K562 (cell line): Measurements from ENCODE around the gene BCL10. TPM values are rescaled to one million over a fixed set of nuclear protein-coding genes. Genes with fewer than 3 reads are reported as not detected.

Experiments
- ARID1B ChIP-seq: fragments of 450-650 bp; IDR thresholded peaks from 2 replicates; pipeline ENCODE4 v1.6.1; 2016; ENCODE audit warnings: antibody characterized with exemption, mild to moderate bottlenecking, inconsistent platforms
- BMI1 ChIP-seq: fragments of 150-350 bp; IDR thresholded peaks from 2 replicates; pipeline ENCODE4 v1.6.1; 2014; ENCODE audit warnings: low read length
- CEBPB ChIP-seq: fragments of 450-650 bp; IDR thresholded peaks from 2 replicates; pipeline ENCODE4 v1.6.1; 2016; ENCODE audit warnings: missing genetic modification characterization, missing compliant biosample characterization
- CREBBP ChIP-seq: IDR thresholded peaks from one replicate; pipeline ENCODE4 v1.6.1; 2012; ENCODE audit warnings: low read depth, mild to moderate bottlenecking, control low read depth, inconsistent platforms, low read length
- FOXA3 ChIP-seq, 2 experiments: fragments of 450-650 bp in 1 of 2; sonication (generic) in 1 of 2; formaldehyde crosslinking; IDR thresholded peaks in 1 of 2; conservative IDR thresholded peaks in 1 of 2; 2 replicates each; pipeline versions ENCODE4 v1.4.0 to v1.8.0; 2020 to 2022; ENCODE audit warnings: mild to moderate bottlenecking in 2 of 2, missing genetic modification reagents in 1 of 2
- FOXO4 ChIP-seq: fragments of 450-650 bp; formaldehyde crosslinking; IDR thresholded peaks from 2 replicates; pipeline ENCODE4 v1.4.0; 2020; ENCODE audit warnings: mild to moderate bottlenecking, moderate library complexity
- HDGF ChIP-seq: fragments of 450-650 bp; IDR thresholded peaks from 2 replicates; pipeline ENCODE4 v1.6.1; 2016
- NR2C1 ChIP-seq, 2 experiments: fragments of 450-650 bp; IDR thresholded peaks; 2 replicates each; pipeline ENCODE4 v1.6.1; 2017; ENCODE audit warnings: mild to moderate bottlenecking in 2 of 2, antibody characterized with exemption in 1 of 2, inconsistent platforms in 1 of 2, missing compliant biosample characterization in 1 of 2, missing genetic modification characterization in 1 of 2
- PATZ1 ChIP-seq: fragments of 250-450 bp; sonication (Bioruptor Pico); IDR thresholded peaks from 2 replicates; pipeline ENCODE4 v1.5.0; 2020; ENCODE audit warnings: mild to moderate bottlenecking, borderline replicate concordance
- POLR2H ChIP-seq: IDR thresholded peaks from 2 replicates; pipeline ENCODE4 v1.6.1; 2016; ENCODE audit warnings: missing genetic modification characterization, low read depth, mild to moderate bottlenecking, control low read depth, missing compliant biosample characterization, moderate library complexity
- RB1 ChIP-seq: fragments of 450-650 bp; IDR thresholded peaks from 2 replicates; pipeline ENCODE4 v1.6.1; 2017; ENCODE audit warnings: low read depth, mild to moderate bottlenecking
- ZBTB26 ChIP-seq: fragments of 450-650 bp; formaldehyde crosslinking; IDR thresholded peaks from 2 replicates; pipeline ENCODE4 v1.4.0; 2022; ENCODE audit warnings: missing genetic modification characterization
- ZNF407 ChIP-seq: fragments of 450-650 bp; IDR thresholded peaks from 2 replicates; pipeline ENCODE4 v1.6.1; 2016; ENCODE audit warnings: low read depth
- ZNF431 ChIP-seq: sonication (generic); formaldehyde crosslinking; IDR thresholded peaks from 2 replicates; pipeline ENCODE4 v1.8.0; 2022; ENCODE audit warnings: mild to moderate bottlenecking, missing genetic modification reagents
- polyA plus RNA-seq, 8 experiments: library from polyadenylated mRNA; depleted of rRNA in 4 of 8; stranded (reverse) in 5 of 8; unstranded in 3 of 8; fragments of >200 nt; fragmentation: Nextera tagmentation in 2 of 8; fragmentation: Illumina TruSeq in 1 of 8; extraction: Ambion mirVana in 2 of 8; extraction: Trizol in 1 of 8; gene quantifications; 2 replicates each; pipeline versions ENCODE4 v1.2.1 to v1.2.3, GENCODE V29; 2011 to 2014; ENCODE audit warnings: inconsistent platforms in 1 of 8, missing spikeins in 1 of 8
- total RNA-seq, 7 experiments: library from RNA; depleted of rRNA in 6 of 7; stranded (reverse); fragments of >200 nt in 6 of 7; fragmentation: Illumina TruSeq in 2 of 7; extraction: Trizol in 2 of 7; gene quantifications; 2 replicates each; pipeline versions ENCODE4 v1.2.1 to v1.2.3, GENCODE V29; 2011 to 2021; ENCODE audit warnings: low replicate concordance in 1 of 7

The BCL10 gene
- total and polyA plus RNA-seq, 9 of the 15 experiments (the other 6 are each of a cell fraction or from before 2014, with no cell fraction given): 8.0 to 19.4 (median 12.3) TPM

- TF ChIP-seq PATZ1 (CRISPR knock-in tag) (no peak), ZNF431 (no peak), ZBTB26 (CRISPR knock-in tag) (no peak), CEBPB (no peak), ZNF407 (no peak), BMI1 (no peak), FOXO4 (no peak), HDGF (no peak), CREBBP (no peak), POLR2H (peak; percentile 52; the same call in 1 of the 2 replicates), RB1 (no peak), ARID1B (peak; percentile 54), FOXA3 (CRISPR knock-in tag; conservative IDR thresholded peaks at IDR 0.05 in 1 of 2, IDR thresholded peaks at IDR 0.05 in 1 of 2) (peak in 1 of 2 experiments; percentile 51; a peak in 2 of 4 replicates), NR2C1 (IDR thresholded peaks at IDR 0.05) (no peak), NR2C1 (tag; IDR thresholded peaks at IDR 0.05) (peak; percentile 8; the same call in 1 of the 2 replicates)
These were observed 32.0 kb downstream of the BCL10 start (continued) for GRCh38 chr1:85244271-85245061.
